PFSK-1 (cell line): ENCODE results near the gene BNC2.

Experiments used
- FOXP2 ChIP-seq: optimal IDR thresholded peaks from 2 replicates; pipeline ENCODE3; 2011; ENCODE audit warnings: borderline replicate concordance, control low read depth, inconsistent platforms; ENCODE audit not compliant: insufficient read depth; ENCODE audit errors: extremely low read length, extremely low read depth
- POLR2AphosphoS5 ChIP-seq: IDR thresholded peaks from 2 replicates; pipeline ENCODE4 v1.6.1; 2012; ENCODE audit warnings: low read depth, mild to moderate bottlenecking, control low read depth, low read length, moderate library complexity
- SIN3A ChIP-seq: IDR thresholded peaks from 2 replicates; pipeline ENCODE4 v1.6.1; 2012; ENCODE audit warnings: mild to moderate bottlenecking, low read length, moderate library complexity, borderline replicate concordance; ENCODE audit not compliant: insufficient read depth
- TAF1 ChIP-seq: IDR thresholded peaks from 2 replicates; pipeline ENCODE4 v1.6.1; 2012; ENCODE audit warnings: low read length, control low read depth, borderline replicate concordance; ENCODE audit not compliant: insufficient read depth
- TF ChIP-seq, protein P1 (sequence below), 2 experiments: IDR thresholded peaks; 2 replicates each; pipeline versions ENCODE4 v1.6.1 to v1.8.0; 2011 to 2012; ENCODE audit warnings: low read depth in 2 of 2, low read length in 2 of 2, control low read depth in 1 of 2, inconsistent platforms in 1 of 2, mild to moderate bottlenecking in 1 of 2, moderate library complexity in 1 of 2; ENCODE audit not compliant: insufficient read depth in 1 of 2

BNC2 gene

DNA sequence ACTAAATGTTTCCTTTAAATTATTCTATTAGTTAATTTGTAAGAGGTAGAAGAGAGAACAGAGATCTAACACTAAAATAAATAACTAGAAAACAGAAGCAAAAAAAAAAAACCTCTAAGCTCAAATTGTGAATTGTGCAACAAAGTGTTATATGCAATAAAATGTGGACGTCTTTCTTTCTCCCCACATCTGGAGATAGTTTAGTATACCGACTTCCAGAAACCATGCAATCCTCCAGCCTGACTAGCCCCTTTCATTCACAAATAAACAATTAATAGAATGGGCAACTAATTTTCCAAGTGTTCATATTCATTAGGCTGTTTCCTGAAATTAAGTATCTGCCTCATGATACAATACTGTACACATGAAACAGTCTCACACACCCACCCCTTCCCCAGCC lies 258.5 kb downstream of the BNC2 start:
- TF ChIP-seq, protein P1, sequence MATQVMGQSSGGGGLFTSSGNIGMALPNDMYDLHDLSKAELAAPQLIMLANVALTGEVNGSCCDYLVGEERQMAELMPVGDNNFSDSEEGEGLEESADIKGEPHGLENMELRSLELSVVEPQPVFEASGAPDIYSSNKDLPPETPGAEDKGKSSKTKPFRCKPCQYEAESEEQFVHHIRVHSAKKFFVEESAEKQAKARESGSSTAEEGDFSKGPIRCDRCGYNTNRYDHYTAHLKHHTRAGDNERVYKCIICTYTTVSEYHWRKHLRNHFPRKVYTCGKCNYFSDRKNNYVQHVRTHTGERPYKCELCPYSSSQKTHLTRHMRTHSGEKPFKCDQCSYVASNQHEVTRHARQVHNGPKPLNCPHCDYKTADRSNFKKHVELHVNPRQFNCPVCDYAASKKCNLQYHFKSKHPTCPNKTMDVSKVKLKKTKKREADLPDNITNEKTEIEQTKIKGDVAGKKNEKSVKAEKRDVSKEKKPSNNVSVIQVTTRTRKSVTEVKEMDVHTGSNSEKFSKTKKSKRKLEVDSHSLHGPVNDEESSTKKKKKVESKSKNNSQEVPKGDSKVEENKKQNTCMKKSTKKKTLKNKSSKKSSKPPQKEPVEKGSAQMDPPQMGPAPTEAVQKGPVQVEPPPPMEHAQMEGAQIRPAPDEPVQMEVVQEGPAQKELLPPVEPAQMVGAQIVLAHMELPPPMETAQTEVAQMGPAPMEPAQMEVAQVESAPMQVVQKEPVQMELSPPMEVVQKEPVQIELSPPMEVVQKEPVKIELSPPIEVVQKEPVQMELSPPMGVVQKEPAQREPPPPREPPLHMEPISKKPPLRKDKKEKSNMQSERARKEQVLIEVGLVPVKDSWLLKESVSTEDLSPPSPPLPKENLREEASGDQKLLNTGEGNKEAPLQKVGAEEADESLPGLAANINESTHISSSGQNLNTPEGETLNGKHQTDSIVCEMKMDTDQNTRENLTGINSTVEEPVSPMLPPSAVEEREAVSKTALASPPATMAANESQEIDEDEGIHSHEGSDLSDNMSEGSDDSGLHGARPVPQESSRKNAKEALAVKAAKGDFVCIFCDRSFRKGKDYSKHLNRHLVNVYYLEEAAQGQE (IDR thresholded peaks at IDR 0.05; ENCODE audit: insufficient read depth in 1 of 2, low read depth in 2 of 2, low read length in 2 of 2), result no peak
- TF ChIP-seq POLR2AphosphoS5 (no peak), TAF1 (no peak), SIN3A (no peak), FOXP2 (no peak)

DNA sequence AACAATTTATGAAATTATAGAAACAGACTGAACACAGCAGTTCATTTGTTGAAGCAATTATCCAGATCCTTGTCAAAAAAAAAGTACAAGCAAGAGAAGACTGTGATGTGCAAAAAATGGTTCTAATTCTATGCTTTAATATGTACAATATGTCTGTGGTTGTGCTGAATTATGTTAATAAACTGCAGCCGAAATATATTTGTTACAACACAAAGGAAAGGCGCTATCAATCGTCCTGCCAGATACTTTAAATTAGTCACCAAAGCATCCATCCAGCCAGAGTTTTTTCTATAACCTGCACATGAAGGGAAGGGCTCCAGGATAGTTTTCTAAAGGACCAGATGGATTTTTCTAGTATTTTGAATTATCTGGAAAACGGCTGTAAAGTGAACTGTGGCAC lies 259.5 kb downstream of the BNC2 start:
- no peak for TF ChIP-seq TAF1
- TF ChIP-seq FOXP2, result no peak
- TF ChIP-seq, protein P1 (IDR thresholded peaks at IDR 0.05; ENCODE audit: insufficient read depth in 1 of 2, low read depth in 2 of 2, low read length in 2 of 2), result no peak
- TF ChIP-seq SIN3A, result no peak
- no peak for TF ChIP-seq POLR2AphosphoS5

DNA sequence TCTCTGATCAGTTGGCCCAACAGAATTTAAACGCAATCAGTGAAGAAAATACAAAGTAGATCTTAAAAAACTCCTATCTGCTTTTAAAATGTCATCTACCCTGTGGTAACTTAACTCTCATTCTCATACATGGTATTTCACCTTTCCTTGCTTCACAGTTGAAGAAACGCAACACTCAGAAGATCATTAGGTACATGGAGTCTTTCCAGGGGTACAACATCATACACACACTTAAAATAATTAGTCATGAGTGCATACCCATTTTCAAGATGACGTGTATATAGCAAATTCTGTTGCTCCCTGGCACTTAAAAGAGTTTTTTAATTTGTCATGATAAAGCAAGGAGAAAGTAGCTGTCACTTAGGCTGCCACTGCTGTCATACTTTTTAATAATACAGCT lies 259.9 kb downstream of the BNC2 start:
- TF ChIP-seq, protein P1 (IDR thresholded peaks at IDR 0.05; ENCODE audit: insufficient read depth in 1 of 2, low read depth in 2 of 2, low read length in 2 of 2), result no peak
- TF ChIP-seq TAF1 (no peak), SIN3A (no peak)

DNA sequence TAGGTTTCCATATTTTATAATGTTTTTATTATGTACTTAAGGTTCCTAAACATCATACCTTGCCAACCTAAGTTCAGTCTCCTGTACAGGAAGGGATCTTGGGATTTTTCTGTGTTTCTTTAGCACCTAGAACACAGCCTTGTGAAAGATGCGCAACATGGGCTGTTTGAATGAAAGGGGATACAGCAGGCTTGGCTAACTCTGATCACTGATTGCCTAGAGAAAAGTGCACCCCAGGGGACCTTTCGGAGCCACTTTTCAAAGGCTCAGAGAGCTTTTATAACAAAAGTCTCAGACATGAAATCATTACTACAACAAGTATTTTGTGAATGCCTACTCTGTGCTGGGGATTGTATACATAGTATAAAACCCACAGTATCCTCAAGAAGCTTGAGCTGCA lies 261.6 kb downstream of the BNC2 start:
- TF ChIP-seq, protein P1 (IDR thresholded peaks at IDR 0.05; ENCODE audit: insufficient read depth in 1 of 2, low read depth in 2 of 2, low read length in 2 of 2), result no peak

DNA sequence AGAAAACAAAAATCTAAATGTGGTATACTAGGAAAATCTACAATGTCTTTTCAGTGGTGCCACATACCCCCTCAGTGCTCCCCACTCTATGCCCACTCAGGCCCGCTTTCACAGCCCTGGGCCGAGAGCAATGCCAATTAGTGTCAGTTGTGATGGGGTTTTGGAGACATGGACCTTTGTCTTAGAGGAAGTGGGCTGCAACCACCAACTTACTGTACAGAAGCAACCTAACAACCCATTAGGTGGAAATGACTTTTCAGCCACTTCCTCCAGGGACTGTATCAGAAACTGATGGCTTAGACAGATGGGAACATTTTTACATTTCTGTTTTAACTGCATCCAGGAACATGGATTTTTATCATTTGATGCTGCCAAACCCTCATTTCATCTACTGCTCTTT lies 268.0 kb downstream of the BNC2 start:
- TF ChIP-seq POLR2AphosphoS5 (no peak), TAF1 (no peak), SIN3A (no peak), FOXP2 (no peak)
- TF ChIP-seq, protein P1 (IDR thresholded peaks at IDR 0.05; ENCODE audit: insufficient read depth in 1 of 2, low read depth in 2 of 2, low read length in 2 of 2), result no peak
